ENCODE measurements around the gene C6orf136. TPM values are rescaled to one million over a fixed set of nuclear protein-coding genes. Genes with fewer than 3 reads are reported as not detected.

C6orf136 gene
- total and polyA plus RNA-seq, 9 of the 15 experiments (the other 6 are each of a cell fraction or from before 2014, with no cell fraction given), result 14.1 to 63.1 (median 18.4) TPM

DNA sequence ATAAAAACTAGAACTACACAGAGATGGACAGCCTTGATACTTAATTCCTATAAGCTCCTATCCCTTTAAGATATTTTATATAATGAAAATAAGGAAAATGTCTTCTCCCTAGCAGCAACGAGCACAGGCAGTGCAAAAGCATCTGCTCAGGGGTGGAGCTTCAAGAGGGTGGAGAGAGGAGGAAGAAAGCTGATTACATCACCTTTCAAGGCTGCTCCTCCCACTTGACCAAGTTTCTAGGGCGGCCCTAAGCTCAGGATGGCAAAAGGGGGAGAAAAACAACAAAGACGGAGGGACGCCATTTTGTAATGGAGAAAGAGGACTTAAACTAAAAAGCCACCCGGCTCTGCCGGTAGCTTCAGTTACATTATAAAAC, 32.1 kb upstream of the C6orf136 start (continued):
- TF ChIP-seq, protein P1, sequence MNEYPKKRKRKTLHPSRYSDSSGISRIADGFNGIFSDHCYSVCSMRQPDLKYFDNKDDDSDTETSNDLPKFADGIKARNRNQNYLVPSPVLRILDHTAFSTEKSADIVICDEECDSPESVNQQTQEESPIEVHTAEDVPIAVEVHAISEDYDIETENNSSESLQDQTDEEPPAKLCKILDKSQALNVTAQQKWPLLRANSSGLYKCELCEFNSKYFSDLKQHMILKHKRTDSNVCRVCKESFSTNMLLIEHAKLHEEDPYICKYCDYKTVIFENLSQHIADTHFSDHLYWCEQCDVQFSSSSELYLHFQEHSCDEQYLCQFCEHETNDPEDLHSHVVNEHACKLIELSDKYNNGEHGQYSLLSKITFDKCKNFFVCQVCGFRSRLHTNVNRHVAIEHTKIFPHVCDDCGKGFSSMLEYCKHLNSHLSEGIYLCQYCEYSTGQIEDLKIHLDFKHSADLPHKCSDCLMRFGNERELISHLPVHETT (CRISPR knock-in tag; conservative IDR thresholded peaks at IDR 0.05 in 1 of 2, IDR thresholded peaks at IDR 0.05 in 1 of 2), result peak in 1 of 2 experiments; percentile 79; a peak in 2 of 4 replicates
- TF ChIP-seq, protein P2, sequence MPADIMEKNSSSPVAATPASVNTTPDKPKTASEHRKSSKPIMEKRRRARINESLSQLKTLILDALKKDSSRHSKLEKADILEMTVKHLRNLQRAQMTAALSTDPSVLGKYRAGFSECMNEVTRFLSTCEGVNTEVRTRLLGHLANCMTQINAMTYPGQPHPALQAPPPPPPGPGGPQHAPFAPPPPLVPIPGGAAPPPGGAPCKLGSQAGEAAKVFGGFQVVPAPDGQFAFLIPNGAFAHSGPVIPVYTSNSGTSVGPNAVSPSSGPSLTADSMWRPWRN (IDR thresholded peaks at IDR 0.05; ENCODE audit: low read depth), result no peak
- TF ChIP-seq ZNF586 (CRISPR knock-in tag; conservative IDR thresholded peaks at IDR 0.05) (no peak), ZKSCAN3 (CRISPR knock-in tag; IDR thresholded peaks at IDR 0.05) (no peak), MCM2 (IDR thresholded peaks at IDR 0.05; ENCODE audit: low read depth) (no peak), PHTF2 (CRISPR knock-in tag; IDR thresholded peaks at IDR 0.05) (0 out of 2 replicates have a peak, but pooled peaks have one; percentile 8), FOXJ2 (tag; IDR thresholded peaks at IDR 0.05) (peak; percentile 78), ZNF197 (CRISPR knock-in tag; IDR thresholded peaks at IDR 0.05; ENCODE audit: low read depth) (no peak; the same call in 1 of the 2 replicates), RFX5 (IDR thresholded peaks at IDR 0.05; ENCODE audit: low read depth, low read length) (no peak), LEF1 (IDR thresholded peaks at IDR 0.05) (no peak), ZNF140 (CRISPR knock-in tag; IDR thresholded peaks at IDR 0.05) (no peak), CBX2 (IDR thresholded peaks at IDR 0.05; ENCODE audit: insufficient read depth, low read length, poor library complexity, severe bottlenecking) (no peak), PRPF4 (IDR thresholded peaks at IDR 0.05; ENCODE audit: insufficient read depth, low read depth, low read length, poor library complexity, severe bottlenecking) (no peak), FOXK1 (CRISPR knock-in tag; IDR thresholded peaks at IDR 0.05; ENCODE audit: borderline replicate concordance) (no peak), MEF2A (IDR thresholded peaks at IDR 0.05; ENCODE audit: control insufficient read depth, low read depth, low read length) (no peak), EP300 (IDR thresholded peaks at IDR 0.05; ENCODE audit: low read length) (peak; percentile 12; the same call in 1 of the 2 replicates), SUPT5H (IDR thresholded peaks at IDR 0.05) (no peak)
- TF ChIP-seq, protein P3, sequence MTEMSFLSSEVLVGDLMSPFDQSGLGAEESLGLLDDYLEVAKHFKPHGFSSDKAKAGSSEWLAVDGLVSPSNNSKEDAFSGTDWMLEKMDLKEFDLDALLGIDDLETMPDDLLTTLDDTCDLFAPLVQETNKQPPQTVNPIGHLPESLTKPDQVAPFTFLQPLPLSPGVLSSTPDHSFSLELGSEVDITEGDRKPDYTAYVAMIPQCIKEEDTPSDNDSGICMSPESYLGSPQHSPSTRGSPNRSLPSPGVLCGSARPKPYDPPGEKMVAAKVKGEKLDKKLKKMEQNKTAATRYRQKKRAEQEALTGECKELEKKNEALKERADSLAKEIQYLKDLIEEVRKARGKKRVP (CRISPR knock-in tag; IDR thresholded peaks at IDR 0.05), result peak; percentile 67; the same call in 1 of the 2 replicates
- TF ChIP-seq, protein P4, sequence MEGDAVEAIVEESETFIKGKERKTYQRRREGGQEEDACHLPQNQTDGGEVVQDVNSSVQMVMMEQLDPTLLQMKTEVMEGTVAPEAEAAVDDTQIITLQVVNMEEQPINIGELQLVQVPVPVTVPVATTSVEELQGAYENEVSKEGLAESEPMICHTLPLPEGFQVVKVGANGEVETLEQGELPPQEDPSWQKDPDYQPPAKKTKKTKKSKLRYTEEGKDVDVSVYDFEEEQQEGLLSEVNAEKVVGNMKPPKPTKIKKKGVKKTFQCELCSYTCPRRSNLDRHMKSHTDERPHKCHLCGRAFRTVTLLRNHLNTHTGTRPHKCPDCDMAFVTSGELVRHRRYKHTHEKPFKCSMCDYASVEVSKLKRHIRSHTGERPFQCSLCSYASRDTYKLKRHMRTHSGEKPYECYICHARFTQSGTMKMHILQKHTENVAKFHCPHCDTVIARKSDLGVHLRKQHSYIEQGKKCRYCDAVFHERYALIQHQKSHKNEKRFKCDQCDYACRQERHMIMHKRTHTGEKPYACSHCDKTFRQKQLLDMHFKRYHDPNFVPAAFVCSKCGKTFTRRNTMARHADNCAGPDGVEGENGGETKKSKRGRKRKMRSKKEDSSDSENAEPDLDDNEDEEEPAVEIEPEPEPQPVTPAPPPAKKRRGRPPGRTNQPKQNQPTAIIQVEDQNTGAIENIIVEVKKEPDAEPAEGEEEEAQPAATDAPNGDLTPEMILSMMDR (IDR thresholded peaks at IDR 0.05 in 2 of 3, conservative IDR thresholded peaks at IDR 0.05 in 1 of 3; ENCODE audit: insufficient read depth in 2 of 3, low read depth in 1 of 3, low read length in 3 of 3), result no peak
- TF ChIP-seq, protein P5, sequence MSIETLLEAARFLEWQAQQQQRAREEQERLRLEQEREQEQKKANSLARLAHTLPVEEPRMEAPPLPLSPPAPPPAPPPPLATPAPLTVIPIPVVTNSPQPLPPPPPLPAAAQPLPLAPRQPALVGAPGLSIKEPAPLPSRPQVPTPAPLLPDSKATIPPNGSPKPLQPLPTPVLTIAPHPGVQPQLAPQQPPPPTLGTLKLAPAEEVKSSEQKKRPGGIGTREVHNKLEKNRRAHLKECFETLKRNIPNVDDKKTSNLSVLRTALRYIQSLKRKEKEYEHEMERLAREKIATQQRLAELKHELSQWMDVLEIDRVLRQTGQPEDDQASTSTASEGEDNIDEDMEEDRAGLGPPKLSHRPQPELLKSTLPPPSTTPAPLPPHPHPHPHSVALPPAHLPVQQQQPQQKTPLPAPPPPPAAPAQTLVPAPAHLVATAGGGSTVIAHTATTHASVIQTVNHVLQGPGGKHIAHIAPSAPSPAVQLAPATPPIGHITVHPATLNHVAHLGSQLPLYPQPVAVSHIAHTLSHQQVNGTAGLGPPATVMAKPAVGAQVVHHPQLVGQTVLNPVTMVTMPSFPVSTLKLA (conservative IDR thresholded peaks at IDR 0.05), result peak; percentile 9 to 47; a peak in 2 of 4 replicates
- TF ChIP-seq, protein P6, sequence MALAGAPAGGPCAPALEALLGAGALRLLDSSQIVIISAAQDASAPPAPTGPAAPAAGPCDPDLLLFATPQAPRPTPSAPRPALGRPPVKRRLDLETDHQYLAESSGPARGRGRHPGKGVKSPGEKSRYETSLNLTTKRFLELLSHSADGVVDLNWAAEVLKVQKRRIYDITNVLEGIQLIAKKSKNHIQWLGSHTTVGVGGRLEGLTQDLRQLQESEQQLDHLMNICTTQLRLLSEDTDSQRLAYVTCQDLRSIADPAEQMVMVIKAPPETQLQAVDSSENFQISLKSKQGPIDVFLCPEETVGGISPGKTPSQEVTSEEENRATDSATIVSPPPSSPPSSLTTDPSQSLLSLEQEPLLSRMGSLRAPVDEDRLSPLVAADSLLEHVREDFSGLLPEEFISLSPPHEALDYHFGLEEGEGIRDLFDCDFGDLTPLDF (CRISPR knock-in tag; IDR thresholded peaks at IDR 0.05), result no peak

Measured in K562 (cell line).